K562 (cell line): ENCODE results near the gene MLST8. TPM values are rescaled to one million over a fixed set of nuclear protein-coding genes. Genes with fewer than 3 reads are reported as not detected.
A peak's percentile ranks its signal among the peaks of the same experiment; 100 is the strongest.

Experiments used
- CBFA2T3 ChIP-seq: fragments of 450-650 bp; IDR thresholded peaks from 2 replicates; pipeline ENCODE4 v1.6.1; 2017
- EGR1 ChIP-seq: fragments of 450-650 bp; conservative IDR thresholded peaks from 2 replicates; pipeline ENCODE4 v1.6.1; 2017; ENCODE audit warnings: mild to moderate bottlenecking
- MBD1 ChIP-seq: fragments of 250-450 bp; sonication (Bioruptor Pico); IDR thresholded peaks from 2 replicates; pipeline ENCODE4 v1.8.0; 2022; ENCODE audit warnings: inconsistent platforms
- MNT ChIP-seq, 2 experiments: fragments of 450-650 bp; conservative IDR thresholded peaks; 2 replicates each; pipeline ENCODE4 v1.6.1; 2017; ENCODE audit warnings: mild to moderate bottlenecking in 2 of 2, moderate library complexity in 2 of 2
- MTA3 ChIP-seq: fragments of 450-650 bp; formaldehyde crosslinking; IDR thresholded peaks from 2 replicates; pipeline ENCODE4 v1.6.1; 2017; ENCODE audit warnings: mild to moderate bottlenecking, borderline replicate concordance
- NR2C2 ChIP-seq, 2 experiments: fragments of 200-800 bp in 1 of 2; sonication (Bioruptor generic) in 1 of 2; sonication (generic) in 1 of 2; formaldehyde crosslinking in 1 of 2; IDR thresholded peaks; 2 replicates each; pipeline versions ENCODE4 v1.6.1 to v1.8.0; 2016 to 2022; ENCODE audit warnings: mild to moderate bottlenecking in 1 of 2, missing compliant biosample characterization in 1 of 2, missing genetic modification characterization in 1 of 2, missing genetic modification reagents in 1 of 2
- PHB2 ChIP-seq: fragments of 450-650 bp; IDR thresholded peaks from 2 replicates; pipeline ENCODE4 v1.6.1; 2017; ENCODE audit warnings: low read depth
- PKNOX1 ChIP-seq: fragments of 450-650 bp; IDR thresholded peaks from 2 replicates; pipeline ENCODE4 v1.6.1; 2016
- RCOR1 ChIP-seq, 2 experiments: IDR thresholded peaks; 2 replicates each; pipeline ENCODE4 v1.6.1; 2012; ENCODE audit warnings: low read depth in 2 of 2, low read length in 2 of 2, borderline replicate concordance in 1 of 2, improper control_type of control experiment in 1 of 2
- SAFB ChIP-seq: fragments of 200-400 bp; formaldehyde crosslinking; IDR thresholded peaks from 2 replicates; pipeline ENCODE4 v1.6.1; 2017; ENCODE audit warnings: low read depth, low read length, borderline replicate concordance
- SMAD4 ChIP-seq: fragments of 250-450 bp; sonication (Bioruptor Pico); conservative IDR thresholded peaks from 2 replicates; pipeline ENCODE4 v1.8.0; 2021; ENCODE audit warnings: inconsistent platforms, mild to moderate bottlenecking, moderate library complexity
- TBL1XR1 ChIP-seq, 2 experiments: IDR thresholded peaks; 2 replicates each; pipeline ENCODE4 v1.6.1; 2012; ENCODE audit warnings: improper control_type of control experiment in 2 of 2, low read length in 2 of 2, mild to moderate bottlenecking in 1 of 2
- TCF7L2 ChIP-seq: fragments of 150-350 bp; IDR thresholded peaks from 2 replicates; pipeline ENCODE4 v1.6.1; 2016; ENCODE audit warnings: low read depth, mild to moderate bottlenecking, low read length, moderate library complexity
- TCFL5 ChIP-seq: fragments of 250-450 bp; sonication (Bioruptor Pico); conservative IDR thresholded peaks from 2 replicates; pipeline ENCODE4 v1.6.1; 2021; ENCODE audit warnings: mild to moderate bottlenecking, moderate library complexity, matching md5 sums
- ZBTB7A ChIP-seq: IDR thresholded peaks from 2 replicates; pipeline ENCODE4 v1.6.1; 2011; ENCODE audit warnings: low read depth, mild to moderate bottlenecking, low read length, moderate library complexity, borderline replicate concordance; ENCODE audit not compliant: control insufficient read depth
- ZEB2 ChIP-seq: fragments of 450-650 bp; IDR thresholded peaks from 2 replicates; pipeline ENCODE4 v1.6.1; 2016
- ZFX ChIP-seq: sonication (generic); formaldehyde crosslinking; IDR thresholded peaks from 2 replicates; pipeline ENCODE4 v1.8.0; 2022; ENCODE audit warnings: mild to moderate bottlenecking, missing genetic modification reagents, moderate library complexity
- ZNF77 ChIP-seq: fragments of 250-450 bp; sonication (Bioruptor Pico); IDR thresholded peaks from 2 replicates; pipeline ENCODE4 v1.5.0; 2020
- polyA plus RNA-seq, 8 experiments: library from polyadenylated mRNA; depleted of rRNA in 4 of 8; stranded (reverse) in 5 of 8; unstranded in 3 of 8; fragments of >200 nt; fragmentation: Nextera tagmentation in 2 of 8; fragmentation: Illumina TruSeq in 1 of 8; extraction: Ambion mirVana in 2 of 8; extraction: Trizol in 1 of 8; gene quantifications; 2 replicates each; pipeline versions ENCODE4 v1.2.1 to v1.2.3, GENCODE V29; 2011 to 2014; ENCODE audit warnings: inconsistent platforms in 1 of 8, missing spikeins in 1 of 8
- total RNA-seq, 7 experiments: library from RNA; depleted of rRNA in 6 of 7; stranded (reverse); fragments of >200 nt in 6 of 7; fragmentation: Illumina TruSeq in 2 of 7; extraction: Trizol in 2 of 7; gene quantifications; 2 replicates each; pipeline versions ENCODE4 v1.2.1 to v1.2.3, GENCODE V29; 2011 to 2021; ENCODE audit warnings: low replicate concordance in 1 of 7
- TF ChIP-seq, protein P1 (sequence below), 2 experiments: IDR thresholded peaks; 2 replicates each; pipeline ENCODE4 v1.6.1; 2012; ENCODE audit warnings: improper control_type of control experiment in 2 of 2, low read depth in 2 of 2, low read length in 2 of 2, borderline replicate concordance in 1 of 2

Gene MLST8
- total and polyA plus RNA-seq, 9 of the 15 experiments (the other 6 are each of a cell fraction or from before 2014, with no cell fraction given): 1.5 to 116 (median 43.3) TPM

DNA sequence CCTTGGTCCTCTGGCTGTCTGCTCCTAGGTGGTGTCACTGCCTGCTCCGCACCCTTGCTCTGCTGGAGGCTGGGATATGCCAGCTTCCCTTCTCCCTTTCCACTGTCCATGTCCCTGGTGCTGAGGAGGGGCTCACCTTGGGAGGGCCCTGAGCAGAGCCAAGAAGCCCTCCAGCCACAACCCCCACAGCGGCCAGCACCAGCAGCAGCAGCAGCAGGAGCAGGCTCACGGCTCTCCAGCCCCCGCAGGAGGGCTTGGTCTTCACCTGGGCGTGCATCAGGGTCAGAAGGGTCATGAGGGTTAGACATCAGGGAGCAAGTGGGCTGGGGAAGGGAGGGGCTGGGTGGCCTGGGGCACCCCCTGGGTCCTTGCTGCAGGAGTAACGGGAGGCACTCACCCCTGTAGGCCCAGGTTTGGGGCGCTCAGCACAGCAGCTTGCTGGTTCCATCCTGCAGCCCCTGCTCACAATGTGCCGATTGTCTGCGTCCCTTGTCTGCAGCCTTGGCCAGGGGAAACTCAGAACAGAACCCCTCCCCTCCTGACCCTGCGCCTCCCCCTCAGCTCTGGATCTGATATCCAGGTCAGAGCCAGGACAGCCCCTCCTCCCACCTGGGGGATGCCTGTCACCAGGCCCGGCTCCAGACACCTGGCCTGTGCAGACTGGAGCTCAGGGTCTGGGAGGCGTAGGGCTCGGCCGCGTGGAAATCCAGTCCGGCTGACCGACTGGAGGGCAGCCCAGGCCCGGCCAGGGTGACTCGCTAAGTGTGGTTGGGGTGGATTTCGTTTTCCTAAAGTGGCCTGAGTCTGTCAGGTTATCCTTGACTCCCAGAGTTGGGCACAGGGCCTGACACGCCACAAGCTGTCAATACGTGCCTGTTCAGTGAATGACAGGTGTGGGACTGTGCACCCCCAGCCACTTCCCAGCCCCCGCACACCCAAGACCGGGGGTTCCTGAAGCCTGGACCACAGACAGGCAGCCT is 5.4 kb downstream of the MLST8 start, which contains the start of gene BRICD5 (continued):
- TF ChIP-seq MBD1 (CRISPR knock-in tag) (no peak), NR2C2 (CRISPR knock-in tag; IDR thresholded peaks at IDR 0.05) (no peak), NR2C2 (tag; IDR thresholded peaks at IDR 0.05) (0 out of 2 replicates have a peak, but pooled peaks have one; percentile 10), MTA3 (0 out of 2 replicates have a peak, but pooled peaks have one; percentile 21), SAFB (no peak), SMAD4 (CRISPR knock-in tag) (0 out of 2 replicates have a peak, but pooled peaks have one; percentile 69), CBFA2T3 (peak; percentile 54), MNT (conservative IDR thresholded peaks at IDR 0.05) (peak in 1 of 2 experiments; percentile 61; a peak in 2 of 4 replicates), ZNF77 (CRISPR knock-in tag) (0 out of 2 replicates have a peak, but pooled peaks have one; percentile 37), TCFL5 (no peak), ZFX (peak; percentile 46), PHB2 (no peak), PKNOX1 (peak; percentile 57), TBL1XR1 (IDR thresholded peaks at IDR 0.05; ENCODE audit: low read length in 2 of 2) (0 out of 4 replicates have a peak, but pooled peaks of 1 of the 2 experiments have one; percentile 11), ZEB2 (no peak), ZBTB7A (peak; percentile 76; the same call in 1 of the 2 replicates), RCOR1 (IDR thresholded peaks at IDR 0.05; ENCODE audit: borderline replicate concordance in 1 of 2, low read depth in 2 of 2, low read length in 2 of 2) (0 out of 4 replicates have a peak, but pooled peaks of 1 of the 2 experiments have one; percentile 38), EGR1 (0 out of 2 replicates have a peak, but pooled peaks have one; percentile 33), TCF7L2 (no peak)
- TF ChIP-seq, protein P1, sequence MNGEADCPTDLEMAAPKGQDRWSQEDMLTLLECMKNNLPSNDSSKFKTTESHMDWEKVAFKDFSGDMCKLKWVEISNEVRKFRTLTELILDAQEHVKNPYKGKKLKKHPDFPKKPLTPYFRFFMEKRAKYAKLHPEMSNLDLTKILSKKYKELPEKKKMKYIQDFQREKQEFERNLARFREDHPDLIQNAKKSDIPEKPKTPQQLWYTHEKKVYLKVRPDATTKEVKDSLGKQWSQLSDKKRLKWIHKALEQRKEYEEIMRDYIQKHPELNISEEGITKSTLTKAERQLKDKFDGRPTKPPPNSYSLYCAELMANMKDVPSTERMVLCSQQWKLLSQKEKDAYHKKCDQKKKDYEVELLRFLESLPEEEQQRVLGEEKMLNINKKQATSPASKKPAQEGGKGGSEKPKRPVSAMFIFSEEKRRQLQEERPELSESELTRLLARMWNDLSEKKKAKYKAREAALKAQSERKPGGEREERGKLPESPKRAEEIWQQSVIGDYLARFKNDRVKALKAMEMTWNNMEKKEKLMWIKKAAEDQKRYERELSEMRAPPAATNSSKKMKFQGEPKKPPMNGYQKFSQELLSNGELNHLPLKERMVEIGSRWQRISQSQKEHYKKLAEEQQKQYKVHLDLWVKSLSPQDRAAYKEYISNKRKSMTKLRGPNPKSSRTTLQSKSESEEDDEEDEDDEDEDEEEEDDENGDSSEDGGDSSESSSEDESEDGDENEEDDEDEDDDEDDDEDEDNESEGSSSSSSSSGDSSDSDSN (IDR thresholded peaks at IDR 0.05; ENCODE audit: borderline replicate concordance in 1 of 2, low read depth in 2 of 2, low read length in 2 of 2): 0 out of 4 replicates have a peak, but pooled peaks of 1 of the 2 experiments have one; percentile 52
